Fibroblast of lung (primary cell): ENCODE results near the gene ELK3.

Experiments
- EZH2 ChIP-seq: IDR thresholded peaks from 2 replicates; pipeline ENCODE4 v1.5.1; 2012; ENCODE audit warnings: low read length, control low read depth, mild to moderate bottlenecking; ENCODE audit errors: missing control alignments
- TF ChIP-seq, protein P1 (sequence below), 2 donors: IDR thresholded peaks in 1 of 2; conservative IDR thresholded peaks in 1 of 2; 1 replicate in 1 of 2; 2 replicates in 1 of 2; pipeline ENCODE4 v1.5.1; 2011 to 2012; ENCODE audit warnings: low read length in 2 of 2, control low read depth in 1 of 2, inconsistent platforms in 1 of 2, low read depth in 1 of 2, mild to moderate bottlenecking in 1 of 2

DNA sequence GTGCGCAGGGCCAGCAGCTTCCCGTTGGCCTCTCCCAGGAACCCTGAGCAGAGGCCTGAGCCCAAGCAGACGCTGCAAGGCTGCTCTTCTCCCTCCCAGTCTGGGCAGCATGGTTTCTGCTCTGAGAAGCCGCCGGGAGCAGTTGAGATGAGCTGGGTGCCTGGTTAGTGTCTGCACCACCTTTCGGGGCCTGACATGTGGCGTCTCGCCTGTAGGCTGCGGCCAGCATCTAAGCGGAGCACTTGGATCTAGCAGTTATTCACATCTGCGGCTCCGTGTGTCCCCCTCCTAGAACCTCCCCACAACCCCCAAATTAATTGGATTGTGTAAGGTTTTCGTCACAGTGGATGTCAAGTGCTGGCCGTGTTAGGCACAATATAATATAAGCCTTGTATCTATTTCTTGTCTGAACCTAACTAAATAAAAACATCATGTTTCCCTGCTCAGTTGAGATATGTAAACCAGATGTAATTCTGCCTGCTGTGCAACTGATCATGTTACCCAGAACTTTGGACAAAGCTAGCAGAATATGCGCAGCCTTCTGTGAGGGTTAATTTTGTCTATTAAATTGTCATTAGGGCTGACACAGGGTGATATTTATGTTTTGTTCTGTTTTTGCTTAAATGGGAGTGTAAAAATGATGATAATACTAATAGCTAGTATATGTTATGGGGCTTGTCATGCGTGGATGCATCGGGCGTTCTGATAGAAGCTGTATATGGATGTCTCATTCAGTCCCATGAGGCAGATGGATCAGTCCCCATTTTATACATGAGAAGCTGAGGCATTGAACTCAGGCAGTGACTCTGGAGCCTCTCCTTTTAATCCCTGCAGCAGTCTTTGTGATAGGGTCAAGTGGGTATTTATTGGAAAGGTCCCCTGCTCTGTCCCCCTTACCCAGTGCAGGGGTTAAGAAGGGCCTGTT, 45.8 kb downstream of the ELK3 start:
- TF ChIP-seq, protein P1, sequence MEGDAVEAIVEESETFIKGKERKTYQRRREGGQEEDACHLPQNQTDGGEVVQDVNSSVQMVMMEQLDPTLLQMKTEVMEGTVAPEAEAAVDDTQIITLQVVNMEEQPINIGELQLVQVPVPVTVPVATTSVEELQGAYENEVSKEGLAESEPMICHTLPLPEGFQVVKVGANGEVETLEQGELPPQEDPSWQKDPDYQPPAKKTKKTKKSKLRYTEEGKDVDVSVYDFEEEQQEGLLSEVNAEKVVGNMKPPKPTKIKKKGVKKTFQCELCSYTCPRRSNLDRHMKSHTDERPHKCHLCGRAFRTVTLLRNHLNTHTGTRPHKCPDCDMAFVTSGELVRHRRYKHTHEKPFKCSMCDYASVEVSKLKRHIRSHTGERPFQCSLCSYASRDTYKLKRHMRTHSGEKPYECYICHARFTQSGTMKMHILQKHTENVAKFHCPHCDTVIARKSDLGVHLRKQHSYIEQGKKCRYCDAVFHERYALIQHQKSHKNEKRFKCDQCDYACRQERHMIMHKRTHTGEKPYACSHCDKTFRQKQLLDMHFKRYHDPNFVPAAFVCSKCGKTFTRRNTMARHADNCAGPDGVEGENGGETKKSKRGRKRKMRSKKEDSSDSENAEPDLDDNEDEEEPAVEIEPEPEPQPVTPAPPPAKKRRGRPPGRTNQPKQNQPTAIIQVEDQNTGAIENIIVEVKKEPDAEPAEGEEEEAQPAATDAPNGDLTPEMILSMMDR (conservative IDR thresholded peaks at IDR 0.05 in 1 of 2, IDR thresholded peaks at IDR 0.05 in 1 of 2; ENCODE audit: low read depth in 1 of 2, low read length in 2 of 2) = no peak
- TF ChIP-seq EZH2 = no peak
